ENCODE measurements around the gene PLEKHG5. TPM values are rescaled to one million over a fixed set of nuclear protein-coding genes. Genes with fewer than 3 reads are reported as not detected.
A peak's percentile ranks its signal among the peaks of the same experiment; 100 is the strongest.

The PLEKHG5 gene
- total and polyA plus RNA-seq, 4 donors = 0.28 to 1.9 (median 1.1) TPM

DNA sequence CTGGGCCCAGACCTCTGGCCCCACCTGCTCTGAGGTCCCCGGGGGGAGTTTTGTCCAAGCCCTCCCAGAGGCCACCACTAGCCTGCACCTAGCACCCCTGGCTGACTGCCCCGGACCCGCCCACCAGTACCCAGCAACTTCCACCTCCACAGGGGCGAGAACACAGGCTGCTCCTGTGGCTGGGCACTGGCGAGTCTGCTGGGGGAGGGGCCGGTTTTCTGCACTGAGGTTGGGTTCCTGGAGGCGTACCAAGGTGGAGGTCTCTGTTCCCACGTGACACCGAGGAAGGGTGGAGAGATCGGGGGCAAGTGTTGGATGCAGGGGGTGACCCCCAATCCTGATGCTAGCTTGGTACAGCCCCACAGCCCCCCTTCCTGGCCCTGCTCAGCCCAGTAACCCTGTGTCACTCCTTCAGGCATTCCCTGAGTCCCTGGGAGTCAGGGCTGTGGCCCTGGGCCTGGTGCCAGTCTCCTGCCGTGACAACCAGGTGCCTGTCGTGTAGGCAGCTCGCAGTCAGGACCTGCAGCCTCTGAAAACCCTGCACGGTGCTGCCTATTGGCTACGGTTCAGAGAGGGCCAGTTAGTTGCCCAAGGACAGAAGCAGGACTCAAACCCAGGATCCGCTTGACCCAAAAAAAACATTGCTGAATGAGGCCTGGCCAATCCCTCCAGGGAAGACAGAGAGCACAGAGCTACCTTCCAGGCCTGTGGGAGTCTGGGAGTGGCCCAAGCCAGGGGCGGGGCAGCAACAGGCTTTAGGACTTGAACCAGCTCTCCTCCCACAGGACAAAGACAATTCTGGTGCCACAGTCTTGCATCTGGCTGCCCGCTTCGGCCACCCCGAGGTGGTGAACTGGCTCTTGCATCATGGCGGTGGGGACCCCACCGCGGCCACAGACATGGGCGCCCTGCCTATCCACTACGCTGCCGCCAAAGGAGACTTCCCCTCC lies 63.8 kb downstream of the PLEKHG5 start:
- Histone ChIP-seq H3K27me3 (ENCODE audit: control insufficient read depth in 4 of 4, insufficient read depth in 4 of 4, low read length in 3 of 4) (peaks cover 0 to 9% (median 2%) of the 10 kb centered on the region in 4 donors), H3K9me3 (ENCODE audit: control insufficient read depth in 4 of 4, low read length in 3 of 4) (no peaks in the 10 kb centered on the region), H3K9ac (ENCODE audit: low read depth in 1 of 2, low read length in 2 of 2) (no peak overlapping the region), H3K27ac (ENCODE audit: low read depth in 1 of 2, low read length in 2 of 2) (no peak overlapping the region), H3K36me3 (ENCODE audit: control insufficient read depth in 4 of 4, insufficient read depth in 3 of 4, low read depth in 1 of 4, low read length in 3 of 4) (no peaks in the 10 kb centered on the region), H3K4me1 (ENCODE audit: control insufficient read depth in 4 of 4, insufficient read depth in 4 of 4, low read length in 3 of 4) (peaks cover 0 to 17% (median 4%) of the 10 kb centered on the region in 4 donors), H3K4me3 (ENCODE audit: low read depth in 1 of 3, low read length in 3 of 3) (no peak overlapping the region)
- WGBS = 80% methylated on average over 26 of the region's 26 CpGs
- peak; percentile 54 for DNase-seq (ENCODE audit: low spot score)
- TF ChIP-seq FOXA2 (IDR thresholded peaks at IDR 0.05) (no peak), GABPA (IDR thresholded peaks at IDR 0.05 in 1 of 2, conservative IDR thresholded peaks at IDR 0.05 in 1 of 2) (no peak), TAF1 (conservative IDR thresholded peaks at IDR 0.05) (no peak), RXRA (IDR thresholded peaks at IDR 0.05) (no peak), JUND (IDR thresholded peaks at IDR 0.05) (no peak)
- TF ChIP-seq, protein P1, sequence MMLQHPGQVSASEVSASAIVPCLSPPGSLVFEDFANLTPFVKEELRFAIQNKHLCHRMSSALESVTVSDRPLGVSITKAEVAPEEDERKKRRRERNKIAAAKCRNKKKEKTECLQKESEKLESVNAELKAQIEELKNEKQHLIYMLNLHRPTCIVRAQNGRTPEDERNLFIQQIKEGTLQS (IDR thresholded peaks at IDR 0.05) = no peak
- TF ChIP-seq, protein P2, sequence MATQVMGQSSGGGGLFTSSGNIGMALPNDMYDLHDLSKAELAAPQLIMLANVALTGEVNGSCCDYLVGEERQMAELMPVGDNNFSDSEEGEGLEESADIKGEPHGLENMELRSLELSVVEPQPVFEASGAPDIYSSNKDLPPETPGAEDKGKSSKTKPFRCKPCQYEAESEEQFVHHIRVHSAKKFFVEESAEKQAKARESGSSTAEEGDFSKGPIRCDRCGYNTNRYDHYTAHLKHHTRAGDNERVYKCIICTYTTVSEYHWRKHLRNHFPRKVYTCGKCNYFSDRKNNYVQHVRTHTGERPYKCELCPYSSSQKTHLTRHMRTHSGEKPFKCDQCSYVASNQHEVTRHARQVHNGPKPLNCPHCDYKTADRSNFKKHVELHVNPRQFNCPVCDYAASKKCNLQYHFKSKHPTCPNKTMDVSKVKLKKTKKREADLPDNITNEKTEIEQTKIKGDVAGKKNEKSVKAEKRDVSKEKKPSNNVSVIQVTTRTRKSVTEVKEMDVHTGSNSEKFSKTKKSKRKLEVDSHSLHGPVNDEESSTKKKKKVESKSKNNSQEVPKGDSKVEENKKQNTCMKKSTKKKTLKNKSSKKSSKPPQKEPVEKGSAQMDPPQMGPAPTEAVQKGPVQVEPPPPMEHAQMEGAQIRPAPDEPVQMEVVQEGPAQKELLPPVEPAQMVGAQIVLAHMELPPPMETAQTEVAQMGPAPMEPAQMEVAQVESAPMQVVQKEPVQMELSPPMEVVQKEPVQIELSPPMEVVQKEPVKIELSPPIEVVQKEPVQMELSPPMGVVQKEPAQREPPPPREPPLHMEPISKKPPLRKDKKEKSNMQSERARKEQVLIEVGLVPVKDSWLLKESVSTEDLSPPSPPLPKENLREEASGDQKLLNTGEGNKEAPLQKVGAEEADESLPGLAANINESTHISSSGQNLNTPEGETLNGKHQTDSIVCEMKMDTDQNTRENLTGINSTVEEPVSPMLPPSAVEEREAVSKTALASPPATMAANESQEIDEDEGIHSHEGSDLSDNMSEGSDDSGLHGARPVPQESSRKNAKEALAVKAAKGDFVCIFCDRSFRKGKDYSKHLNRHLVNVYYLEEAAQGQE (IDR thresholded peaks at IDR 0.05) = no peak

DNA sequence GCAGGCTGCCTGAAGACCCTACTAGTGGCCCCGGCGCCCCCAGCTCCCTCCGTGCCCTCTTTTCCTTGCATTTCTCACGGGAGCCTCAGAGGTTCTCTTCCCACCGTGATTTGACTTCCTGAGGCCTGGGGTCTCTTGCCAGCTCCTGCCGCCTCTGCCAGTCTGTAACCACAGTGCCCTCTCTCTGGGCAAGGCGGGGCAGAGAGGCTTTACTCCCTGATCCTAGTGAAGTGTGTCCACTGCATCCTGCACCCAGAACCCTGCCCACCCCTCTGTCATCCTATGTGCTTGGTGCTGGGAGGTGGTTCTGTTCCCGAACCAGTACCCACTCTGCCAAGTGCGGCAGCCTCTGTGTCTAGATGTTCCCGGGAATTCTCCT lies 64.5 kb downstream of the PLEKHG5 start:
- no peak for TF ChIP-seq HNF4A (conservative IDR thresholded peaks at IDR 0.05)
- no peak for TF ChIP-seq FOXA2 (IDR thresholded peaks at IDR 0.05)
- TF ChIP-seq, protein P3, sequence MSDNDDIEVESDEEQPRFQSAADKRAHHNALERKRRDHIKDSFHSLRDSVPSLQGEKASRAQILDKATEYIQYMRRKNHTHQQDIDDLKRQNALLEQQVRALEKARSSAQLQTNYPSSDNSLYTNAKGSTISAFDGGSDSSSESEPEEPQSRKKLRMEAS (IDR thresholded peaks at IDR 0.05) = no peak
- TF ChIP-seq, protein P4, sequence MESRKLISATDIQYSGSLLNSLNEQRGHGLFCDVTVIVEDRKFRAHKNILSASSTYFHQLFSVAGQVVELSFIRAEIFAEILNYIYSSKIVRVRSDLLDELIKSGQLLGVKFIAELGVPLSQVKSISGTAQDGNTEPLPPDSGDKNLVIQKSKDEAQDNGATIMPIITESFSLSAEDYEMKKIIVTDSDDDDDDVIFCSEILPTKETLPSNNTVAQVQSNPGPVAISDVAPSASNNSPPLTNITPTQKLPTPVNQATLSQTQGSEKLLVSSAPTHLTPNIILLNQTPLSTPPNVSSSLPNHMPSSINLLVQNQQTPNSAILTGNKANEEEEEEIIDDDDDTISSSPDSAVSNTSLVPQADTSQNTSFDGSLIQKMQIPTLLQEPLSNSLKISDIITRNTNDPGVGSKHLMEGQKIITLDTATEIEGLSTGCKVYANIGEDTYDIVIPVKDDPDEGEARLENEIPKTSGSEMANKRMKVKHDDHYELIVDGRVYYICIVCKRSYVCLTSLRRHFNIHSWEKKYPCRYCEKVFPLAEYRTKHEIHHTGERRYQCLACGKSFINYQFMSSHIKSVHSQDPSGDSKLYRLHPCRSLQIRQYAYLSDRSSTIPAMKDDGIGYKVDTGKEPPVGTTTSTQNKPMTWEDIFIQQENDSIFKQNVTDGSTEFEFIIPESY (IDR thresholded peaks at IDR 0.05) = no peak
- no peak for TF ChIP-seq NR2F2 (IDR thresholded peaks at IDR 0.05)
- TF ChIP-seq, protein P5, sequence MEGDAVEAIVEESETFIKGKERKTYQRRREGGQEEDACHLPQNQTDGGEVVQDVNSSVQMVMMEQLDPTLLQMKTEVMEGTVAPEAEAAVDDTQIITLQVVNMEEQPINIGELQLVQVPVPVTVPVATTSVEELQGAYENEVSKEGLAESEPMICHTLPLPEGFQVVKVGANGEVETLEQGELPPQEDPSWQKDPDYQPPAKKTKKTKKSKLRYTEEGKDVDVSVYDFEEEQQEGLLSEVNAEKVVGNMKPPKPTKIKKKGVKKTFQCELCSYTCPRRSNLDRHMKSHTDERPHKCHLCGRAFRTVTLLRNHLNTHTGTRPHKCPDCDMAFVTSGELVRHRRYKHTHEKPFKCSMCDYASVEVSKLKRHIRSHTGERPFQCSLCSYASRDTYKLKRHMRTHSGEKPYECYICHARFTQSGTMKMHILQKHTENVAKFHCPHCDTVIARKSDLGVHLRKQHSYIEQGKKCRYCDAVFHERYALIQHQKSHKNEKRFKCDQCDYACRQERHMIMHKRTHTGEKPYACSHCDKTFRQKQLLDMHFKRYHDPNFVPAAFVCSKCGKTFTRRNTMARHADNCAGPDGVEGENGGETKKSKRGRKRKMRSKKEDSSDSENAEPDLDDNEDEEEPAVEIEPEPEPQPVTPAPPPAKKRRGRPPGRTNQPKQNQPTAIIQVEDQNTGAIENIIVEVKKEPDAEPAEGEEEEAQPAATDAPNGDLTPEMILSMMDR (IDR thresholded peaks at IDR 0.05; ENCODE audit: low read depth, low read length, missing input control) = no peak
- TF ChIP-seq GABPA (IDR thresholded peaks at IDR 0.05 in 1 of 2, conservative IDR thresholded peaks at IDR 0.05 in 1 of 2) = no peak
- no peak for TF ChIP-seq HNF4G (IDR thresholded peaks at IDR 0.05)
- no peak for TF ChIP-seq YY1 (IDR thresholded peaks at IDR 0.05)
- TF ChIP-seq TAF1 (conservative IDR thresholded peaks at IDR 0.05) = no peak
- no peak for TF ChIP-seq RXRA (IDR thresholded peaks at IDR 0.05)
- TF ChIP-seq, protein P1 (IDR thresholded peaks at IDR 0.05) = no peak
- no peak for TF ChIP-seq RAD21 (IDR thresholded peaks at IDR 0.05)
- no peak for TF ChIP-seq SP1 (IDR thresholded peaks at IDR 0.05)
- TF ChIP-seq JUND (IDR thresholded peaks at IDR 0.05) = no peak
- TF ChIP-seq EGR1 (IDR thresholded peaks at IDR 0.05; ENCODE audit: low read depth in 2 of 2) = no peak
- TF ChIP-seq, protein P2 (IDR thresholded peaks at IDR 0.05) = no peak
- TF ChIP-seq FOXA1 (IDR thresholded peaks at IDR 0.05) = no peak
- Histone ChIP-seq H3K4me3 (ENCODE audit: low read depth in 1 of 3, low read length in 3 of 3) (no peak overlapping the region), H3K27me3 (ENCODE audit: control insufficient read depth in 4 of 4, insufficient read depth in 4 of 4, low read length in 3 of 4) (peaks cover 0 to 9% (median 2%) of the 10 kb centered on the region in 4 donors), H3K9ac (ENCODE audit: low read depth in 1 of 2, low read length in 2 of 2) (no peak overlapping the region), H3K4me1 (ENCODE audit: control insufficient read depth in 4 of 4, insufficient read depth in 4 of 4, low read length in 3 of 4) (peaks cover 0 to 17% (median 4%) of the 10 kb centered on the region in 4 donors), H3K27ac (ENCODE audit: low read depth in 1 of 2, low read length in 2 of 2) (no peak overlapping the region), H3K9me3 (ENCODE audit: control insufficient read depth in 4 of 4, low read length in 3 of 4) (no peaks in the 10 kb centered on the region), H3K36me3 (ENCODE audit: control insufficient read depth in 4 of 4, insufficient read depth in 3 of 4, low read depth in 1 of 4, low read length in 3 of 4) (no peaks in the 10 kb centered on the region)
- WGBS = 88% methylated on average over 10 of the region's 10 CpGs
- DNase-seq (ENCODE audit: low spot score) = peak; percentile 37
